ACC112 (cell line): ENCODE results near the gene XPO1.
"Not testable (repeated sequence)": the region's sequence is repeated elsewhere in the genome, so short reads cannot be mapped to it uniquely, and the experiment has no call there.

Experiments used
- H2AFZ ChIP-seq: fragments of 200-600 bp; sonication (generic); one replicate; pipeline ENCODE4 v1.6.0; 2017; ENCODE audit warnings: antibody characterized with exemption, low read length; ENCODE audit not compliant: unreplicated experiment
- H3K27ac ChIP-seq: fragments of 200-600 bp; sonication (generic); 2 replicates; pipeline ENCODE4 v1.5.1; 2014; ENCODE audit warnings: low read depth, mild to moderate bottlenecking, antibody characterized with exemption, low read length, moderate library complexity
- H3K27me3 ChIP-seq: fragments of 200-600 bp; sonication (generic); 2 replicates; pipeline ENCODE4 v1.6.1; 2014; ENCODE audit warnings: mild to moderate bottlenecking, antibody characterized with exemption, low read length, moderate library complexity, mixed read lengths; ENCODE audit not compliant: insufficient read depth
- H3K36me3 ChIP-seq: fragments of 200-600 bp; sonication (generic); 2 replicates; pipeline ENCODE4 v1.6.1; 2016; ENCODE audit warnings: mild to moderate bottlenecking, antibody characterized with exemption, low read length, moderate library complexity, mixed read lengths; ENCODE audit not compliant: insufficient read depth
- H3K4me1 ChIP-seq: fragments of 200-600 bp; sonication (generic); one replicate; pipeline ENCODE4 v1.6.1; 2016; ENCODE audit warnings: low read length, mixed read lengths; ENCODE audit not compliant: insufficient read depth, unreplicated experiment, control insufficient read depth
- H3K4me3 ChIP-seq: fragments of 200-600 bp; sonication (generic); 2 replicates; pipeline ENCODE4 v1.5.1; 2014; ENCODE audit warnings: mild to moderate bottlenecking, low read depth, low read length
- H3K79me2 ChIP-seq: fragments of 200-600 bp; sonication (generic); one replicate; pipeline ENCODE4 v1.6.0; 2016; ENCODE audit warnings: low read length; ENCODE audit not compliant: control insufficient read depth, unreplicated experiment, insufficient read depth

The XPO1 gene

GRCh38 chr2:61538200-61538919 lies at the start of gene XPO1:
Gene XPO1, minus strand, starts transcription at chr2:61538356. Its CDS starts 4,459 bp downstream, at chr2:61533897.
- Histone ChIP-seq H3K36me3 (peaks cover 4% of the 10 kb centered on the region; the same call in 1 of the 2 replicates), H3K4me1 (peaks cover 23% of the 10 kb centered on the region), H3K27me3 (no peaks in the 10 kb centered on the region), H3K4me3 (peak within 1 kb of the TSS; percentile 92), H3K27ac (peak within 1 kb of the TSS; percentile 93), H3K79me2 (peaks cover 47% of the 10 kb centered on the region), H2AFZ (peak within 1 kb of the TSS; percentile 85)

GRCh38 chr2:61586928-61587327 lies 48.8 kb upstream of the XPO1 start:
- H2AFZ ChIP-seq, H3K36me3 ChIP-seq, H3K79me2 ChIP-seq, H3K27me3 ChIP-seq, H3K27ac ChIP-seq, H3K4me3 ChIP-seq, H3K4me1 ChIP-seq: not testable (repeated sequence)

GRCh38 chr2:61585383-61585782 lies 47.2 kb upstream of the XPO1 start:
- Histone ChIP-seq H3K27ac (no peak overlapping the region), H2AFZ (no peak overlapping the region), H3K4me1 (no peaks in the 10 kb centered on the region), H3K79me2 (no peaks in the 10 kb centered on the region), H3K27me3 (no peaks in the 10 kb centered on the region), H3K36me3 (no peaks in the 10 kb centered on the region), H3K4me3 (no peak overlapping the region)

GRCh38 chr2:61584368-61584767 lies 46.2 kb upstream of the XPO1 start:
- not testable (repeated sequence) for H3K27me3 ChIP-seq, H3K27ac ChIP-seq, H3K4me3 ChIP-seq, H3K79me2 ChIP-seq, H3K4me1 ChIP-seq, H3K36me3 ChIP-seq, H2AFZ ChIP-seq

- Histone ChIP-seq H3K36me3 (no peaks in the 10 kb centered on the region), H3K27ac (no peak overlapping the region), H2AFZ (no peak overlapping the region), H3K4me1 (no peaks in the 10 kb centered on the region), H3K27me3 (no peaks in the 10 kb centered on the region), H3K4me3 (no peak overlapping the region), H3K79me2 (no peaks in the 10 kb centered on the region)
Observed at GRCh38 chr2:61582165-61582564, 44.0 kb upstream of the XPO1 start.

- Histone ChIP-seq H2AFZ (no peak overlapping the region), H3K4me1 (no peaks in the 10 kb centered on the region), H3K79me2 (no peaks in the 10 kb centered on the region), H3K27me3 (no peaks in the 10 kb centered on the region), H3K36me3 (no peaks in the 10 kb centered on the region), H3K4me3 (no peak overlapping the region), H3K27ac (no peak overlapping the region)
Observed at GRCh38 chr2:61581716-61582115, 43.6 kb upstream of the XPO1 start.

- no peak overlapping the region for H3K27ac ChIP-seq
- H3K36me3 ChIP-seq: no peaks in the 10 kb centered on the region
- no peak overlapping the region for H2AFZ ChIP-seq
Observed at GRCh38 chr2:61575447-61575859, 37.3 kb upstream of the XPO1 start.

GRCh38 chr2:61566566-61566965 lies 28.4 kb upstream of the XPO1 start:
- Histone ChIP-seq H3K79me2 (no peaks in the 10 kb centered on the region), H2AFZ (no peak overlapping the region), H3K4me1 (peaks cover 5% of the 10 kb centered on the region), H3K36me3 (no peaks in the 10 kb centered on the region), H3K4me3 (no peak overlapping the region), H3K27ac (no peak overlapping the region), H3K27me3 (no peaks in the 10 kb centered on the region)

More at GRCh38 chr2:61575447-61575859, 37.3 kb upstream of the XPO1 start:
- no peaks in the 10 kb centered on the region for H3K79me2 ChIP-seq
- no peak overlapping the region for H3K4me3 ChIP-seq
- no peaks in the 10 kb centered on the region for H3K4me1 ChIP-seq
- no peaks in the 10 kb centered on the region for H3K27me3 ChIP-seq

- H2AFZ ChIP-seq: no peak overlapping the region
- peaks cover 5% of the 10 kb centered on the region for H3K4me1 ChIP-seq
- no peak overlapping the region for H3K27ac ChIP-seq
- no peaks in the 10 kb centered on the region for H3K79me2 ChIP-seq
- no peaks in the 10 kb centered on the region for H3K36me3 ChIP-seq
- peaks cover 12% of the 10 kb centered on the region; the same call in 1 of the 2 replicates for H3K27me3 ChIP-seq
- no peak overlapping the region for H3K4me3 ChIP-seq
Observed at GRCh38 chr2:61562615-61563014, 24.5 kb upstream of the XPO1 start.

- Histone ChIP-seq H3K27me3 (peaks cover 12% of the 10 kb centered on the region; the same call in 1 of the 2 replicates), H3K27ac (no peak overlapping the region), H3K4me3 (no peak overlapping the region), H3K36me3 (no peaks in the 10 kb centered on the region), H2AFZ (no peak overlapping the region), H3K79me2 (no peaks in the 10 kb centered on the region), H3K4me1 (no peaks in the 10 kb centered on the region)
Observed at GRCh38 chr2:61558160-61558559, 20.0 kb upstream of the XPO1 start.

GRCh38 chr2:61557381-61557780 lies 19.2 kb upstream of the XPO1 start:
- Histone ChIP-seq H3K4me1 (no peaks in the 10 kb centered on the region), H3K27ac (no peak overlapping the region), H3K27me3 (peaks cover 12% of the 10 kb centered on the region; the same call in 1 of the 2 replicates), H3K79me2 (no peaks in the 10 kb centered on the region), H2AFZ (no peak overlapping the region), H3K4me3 (no peak overlapping the region), H3K36me3 (no peaks in the 10 kb centered on the region)
